Measurements from ENCODE around the gene APBA2.

The APBA2 gene

DNA sequence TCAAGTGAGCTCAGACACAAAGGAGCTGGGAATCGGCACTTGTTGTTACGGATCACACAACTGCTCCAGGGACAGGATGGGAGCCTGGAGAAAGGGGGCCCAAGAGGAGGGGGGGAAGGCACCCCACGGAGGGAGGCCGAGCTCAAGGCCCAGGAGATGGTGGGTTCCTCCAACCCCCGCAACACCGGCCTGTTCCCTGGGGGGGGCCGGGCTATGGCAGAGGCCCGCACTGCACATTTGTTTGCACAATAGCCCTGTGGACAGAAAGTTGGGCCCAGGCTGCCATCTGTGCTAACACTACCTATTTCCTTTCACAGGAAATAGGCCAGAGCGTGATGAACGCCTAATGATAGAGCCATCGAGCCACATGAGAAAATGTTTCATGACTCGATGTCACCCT lies 236.7 kb downstream of the APBA2 start:
- Histone ChIP-seq H3K79me2 (ENCODE audit: insufficient read depth, low read length) (no peaks in the 10 kb centered on the region), H3K4me1 (ENCODE audit: insufficient read depth, low read length) (no peaks in the 10 kb centered on the region), H2AFZ (ENCODE audit: low read depth, low read length) (no peak overlapping the region), H3K4me3 (ENCODE audit: low read depth in 1 of 2, low read length in 2 of 2) (no peak overlapping the region), H3K9ac (ENCODE audit: low read depth, low read length) (no peak overlapping the region), H3K27ac (ENCODE audit: low read length) (no peak overlapping the region), H4K20me1 (ENCODE audit: insufficient read depth, low read length) (no peaks in the 10 kb centered on the region), H3K9me3 (ENCODE audit: insufficient read depth, low read length, severe bottlenecking) (no peaks in the 10 kb centered on the region), H3K36me3 (ENCODE audit: insufficient read depth, low read length) (no peaks in the 10 kb centered on the region), H3K4me2 (ENCODE audit: insufficient read depth, low read length) (no peak overlapping the region), H3K27me3 (ENCODE audit: insufficient read depth, low read length, poor library complexity) (no peaks in the 10 kb centered on the region)
- ATAC-seq (ENCODE audit: insufficient read depth, low read depth) (no peak), DNase-seq (no peak)
- TF ChIP-seq, protein P1, sequence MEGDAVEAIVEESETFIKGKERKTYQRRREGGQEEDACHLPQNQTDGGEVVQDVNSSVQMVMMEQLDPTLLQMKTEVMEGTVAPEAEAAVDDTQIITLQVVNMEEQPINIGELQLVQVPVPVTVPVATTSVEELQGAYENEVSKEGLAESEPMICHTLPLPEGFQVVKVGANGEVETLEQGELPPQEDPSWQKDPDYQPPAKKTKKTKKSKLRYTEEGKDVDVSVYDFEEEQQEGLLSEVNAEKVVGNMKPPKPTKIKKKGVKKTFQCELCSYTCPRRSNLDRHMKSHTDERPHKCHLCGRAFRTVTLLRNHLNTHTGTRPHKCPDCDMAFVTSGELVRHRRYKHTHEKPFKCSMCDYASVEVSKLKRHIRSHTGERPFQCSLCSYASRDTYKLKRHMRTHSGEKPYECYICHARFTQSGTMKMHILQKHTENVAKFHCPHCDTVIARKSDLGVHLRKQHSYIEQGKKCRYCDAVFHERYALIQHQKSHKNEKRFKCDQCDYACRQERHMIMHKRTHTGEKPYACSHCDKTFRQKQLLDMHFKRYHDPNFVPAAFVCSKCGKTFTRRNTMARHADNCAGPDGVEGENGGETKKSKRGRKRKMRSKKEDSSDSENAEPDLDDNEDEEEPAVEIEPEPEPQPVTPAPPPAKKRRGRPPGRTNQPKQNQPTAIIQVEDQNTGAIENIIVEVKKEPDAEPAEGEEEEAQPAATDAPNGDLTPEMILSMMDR (IDR thresholded peaks at IDR 0.05; ENCODE audit: borderline replicate concordance, extremely low read depth, low read length, poor library complexity, severe bottlenecking): no peak
- TF ChIP-seq EZH2 (IDR thresholded peaks at IDR 0.05; ENCODE audit: borderline replicate concordance, low read depth, low read length, severe bottlenecking): no peak

DNA sequence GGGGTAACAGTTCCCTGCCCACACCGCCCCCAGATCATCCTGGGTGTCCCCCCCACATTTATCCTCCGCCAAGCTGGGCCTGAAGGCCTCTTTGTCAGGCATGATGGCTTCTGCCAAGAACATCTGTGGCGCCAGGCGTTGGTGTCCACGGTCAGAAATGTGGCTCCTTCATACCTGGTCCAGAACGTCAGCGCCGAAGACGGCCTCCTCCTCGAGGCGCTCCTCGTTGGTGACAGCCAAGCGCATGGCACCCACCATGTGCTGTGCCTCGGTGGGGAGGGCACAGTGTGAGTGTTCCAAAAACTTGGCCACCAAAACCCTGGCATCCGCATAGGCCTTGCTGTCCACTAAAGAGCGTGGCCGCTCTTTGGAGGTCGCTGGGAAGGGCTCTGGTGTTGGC lies 237.4 kb downstream of the APBA2 start:
- Histone ChIP-seq H3K9me3 (ENCODE audit: insufficient read depth, low read length, severe bottlenecking) (no peaks in the 10 kb centered on the region), H3K79me2 (ENCODE audit: insufficient read depth, low read length) (no peaks in the 10 kb centered on the region), H3K9ac (ENCODE audit: low read depth, low read length) (no peak overlapping the region), H3K4me3 (ENCODE audit: low read depth in 1 of 2, low read length in 2 of 2) (no peak overlapping the region), H3K36me3 (ENCODE audit: insufficient read depth, low read length) (no peaks in the 10 kb centered on the region), H3K4me2 (ENCODE audit: insufficient read depth, low read length) (no peak overlapping the region), H4K20me1 (ENCODE audit: insufficient read depth, low read length) (no peaks in the 10 kb centered on the region), H3K4me1 (ENCODE audit: insufficient read depth, low read length) (no peaks in the 10 kb centered on the region), H3K27me3 (ENCODE audit: insufficient read depth, low read length, poor library complexity) (no peaks in the 10 kb centered on the region), H3K27ac (ENCODE audit: low read length) (no peak overlapping the region), H2AFZ (ENCODE audit: low read depth, low read length) (no peak overlapping the region)
- no peak for DNase-seq
- no peak for TF ChIP-seq EZH2 (IDR thresholded peaks at IDR 0.05; ENCODE audit: borderline replicate concordance, low read depth, low read length, severe bottlenecking)
- TF ChIP-seq, protein P1 (IDR thresholded peaks at IDR 0.05; ENCODE audit: borderline replicate concordance, extremely low read depth, low read length, poor library complexity, severe bottlenecking): no peak
- ATAC-seq (ENCODE audit: insufficient read depth, low read depth): no peak

- H3K4me3 ChIP-seq (ENCODE audit: low read depth in 1 of 2, low read length in 2 of 2): no peak overlapping the region
- H4K20me1 ChIP-seq (ENCODE audit: insufficient read depth, low read length): no peaks in the 10 kb centered on the region
- no peak overlapping the region for H3K4me2 ChIP-seq (ENCODE audit: insufficient read depth, low read length)
- H3K36me3 ChIP-seq (ENCODE audit: insufficient read depth, low read length): no peaks in the 10 kb centered on the region
- no peaks in the 10 kb centered on the region for H3K79me2 ChIP-seq (ENCODE audit: insufficient read depth, low read length)
- H2AFZ ChIP-seq (ENCODE audit: low read depth, low read length): no peak overlapping the region
- no peak for ATAC-seq (ENCODE audit: insufficient read depth, low read depth)
- no peak overlapping the region for H3K9ac ChIP-seq (ENCODE audit: low read depth, low read length)
- H3K9me3 ChIP-seq (ENCODE audit: insufficient read depth, low read length, severe bottlenecking): no peaks in the 10 kb centered on the region
- no peak overlapping the region for H3K27ac ChIP-seq (ENCODE audit: low read length)
- H3K27me3 ChIP-seq (ENCODE audit: insufficient read depth, low read length, poor library complexity): no peaks in the 10 kb centered on the region
- TF ChIP-seq, protein P1 (IDR thresholded peaks at IDR 0.05; ENCODE audit: borderline replicate concordance, extremely low read depth, low read length, poor library complexity, severe bottlenecking): no peak
- no peak for DNase-seq
- H3K4me1 ChIP-seq (ENCODE audit: insufficient read depth, low read length): no peaks in the 10 kb centered on the region
These were observed 238.2 kb downstream of the APBA2 start for GRCh38 chr15:29123991-29124390.

Data from DND-41 (cell line).